Forelimb muscle (tissue), 1 donor: ENCODE data around the gene ICOS. TPM values are rescaled to one million over a fixed set of nuclear protein-coding genes. Genes with fewer than 3 reads are reported as not detected.

Source experiments
- DNase-seq: peaks from one replicate; pipeline ENCODE4 v3.0.0-alpha.2; 2013; ENCODE audit warnings: low read depth
- polyA plus RNA-seq: library from polyadenylated mRNA; unstranded; fragments of 120-200 nt; gene quantifications from one replicate; pipeline ENCODE4 v1.2.1, GENCODE V29; 2013; ENCODE audit not compliant: insufficient read length

ICOS gene
- polyA plus RNA-seq, 1 donor = not detected

- DNase-seq = no peak
Observed at GRCh38 chr2:204010628-204011560, 74.3 kb downstream of the ICOS start.

Other genes starting within 250 kb of the ICOS start
- 3.4 TPM for gene CD28, start 230.1 kb upstream of the ICOS start, polyA plus RNA-seq
- 0.09 TPM for gene CTLA4, start 69.0 kb upstream of the ICOS start, polyA plus RNA-seq